WERI-Rb-1 (cell line): ENCODE data around the gene ANKRD60.

Source experiments
- DNase-seq: peaks from one replicate; pipeline ENCODE4 v3.0.0-alpha.2; 2020
- H3K27ac ChIP-seq: fragments of 250-450 bp; sonication (Bioruptor Pico); 2 replicates; pipeline ENCODE4 v1.5.1; 2020; ENCODE audit warnings: mild to moderate bottlenecking, moderate library complexity
- H3K27me3 ChIP-seq: fragments of 250-450 bp; sonication (Bioruptor Pico); 2 replicates; pipeline ENCODE4 v1.5.1; 2021; ENCODE audit warnings: mild to moderate bottlenecking, low read depth, moderate library complexity; ENCODE audit not compliant: insufficient read depth, severe bottlenecking
- H3K36me3 ChIP-seq: fragments of 250-450 bp; sonication (Bioruptor Pico); 2 replicates; pipeline ENCODE4 v1.5.1; 2020; ENCODE audit warnings: mild to moderate bottlenecking, moderate library complexity
- H3K4me3 ChIP-seq: 2 replicates; pipeline ENCODE4 v1.5.1; 2011; ENCODE audit warnings: low read depth, mild to moderate bottlenecking, control low read depth, low read length
- H3K9me3 ChIP-seq: fragments of 250-450 bp; sonication (Bioruptor Pico); 2 replicates; pipeline ENCODE4 v1.5.1; 2021; ENCODE audit warnings: mild to moderate bottlenecking, moderate library complexity; ENCODE audit not compliant: severe bottlenecking
- TF ChIP-seq, protein P1 (sequence below): IDR thresholded peaks from 2 replicates; pipeline ENCODE4 v1.5.1; 2011; ENCODE audit warnings: low read depth, mild to moderate bottlenecking, control low read depth, inconsistent platforms, low read length

Gene ANKRD60

DNA sequence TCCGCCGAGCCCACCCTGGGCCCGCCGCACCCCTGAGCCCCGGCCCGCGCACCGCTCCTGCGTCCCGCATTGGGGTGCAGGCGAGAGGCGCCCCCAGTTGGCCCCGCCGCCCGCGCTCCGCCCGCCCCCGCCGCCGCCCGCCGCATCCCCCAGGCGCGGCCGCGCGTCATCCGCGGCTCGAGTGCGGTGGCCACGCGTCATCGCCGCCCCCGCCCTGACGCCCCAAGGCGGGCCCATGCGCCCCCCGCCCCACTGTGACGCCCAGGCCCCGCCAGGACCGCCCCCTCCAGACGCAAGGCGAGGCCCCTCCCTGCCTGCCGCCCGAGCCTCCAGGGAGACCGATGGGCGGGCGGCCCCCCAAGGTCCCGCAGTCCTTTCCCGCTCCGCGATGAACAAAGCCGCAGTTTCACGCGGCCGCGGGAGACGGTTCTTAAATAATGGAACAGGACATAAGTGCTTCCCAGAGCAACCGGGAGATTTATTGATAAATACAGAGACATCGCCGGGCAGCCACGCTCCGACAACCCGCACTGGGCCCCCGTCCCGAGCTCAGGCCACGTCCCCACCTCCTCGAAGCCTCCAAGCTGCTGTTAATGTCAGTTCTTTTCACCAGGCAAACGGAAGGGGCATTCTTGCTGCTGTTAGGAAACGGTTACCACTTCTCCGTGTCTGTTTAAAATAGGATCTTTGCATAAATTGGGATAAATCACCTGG lies at the start of gene ANKRD60:
Gene ANKRD60, minus strand, starts transcription at position 170 of the 714 bp plus-strand sequence. Its CDS starts 0 bp downstream, at position 170.
- Histone ChIP-seq H3K4me3 (peak within 1 kb of the TSS; percentile 47), H3K9me3 (peaks cover 6% of the 10 kb centered on the region), H3K27ac (no peak within 1 kb of the TSS), H3K27me3 (peaks cover 83% of the 10 kb centered on the region), H3K36me3 (no peaks in the 10 kb centered on the region)
- peak; percentile 42 for DNase-seq
- TF ChIP-seq, protein P1, sequence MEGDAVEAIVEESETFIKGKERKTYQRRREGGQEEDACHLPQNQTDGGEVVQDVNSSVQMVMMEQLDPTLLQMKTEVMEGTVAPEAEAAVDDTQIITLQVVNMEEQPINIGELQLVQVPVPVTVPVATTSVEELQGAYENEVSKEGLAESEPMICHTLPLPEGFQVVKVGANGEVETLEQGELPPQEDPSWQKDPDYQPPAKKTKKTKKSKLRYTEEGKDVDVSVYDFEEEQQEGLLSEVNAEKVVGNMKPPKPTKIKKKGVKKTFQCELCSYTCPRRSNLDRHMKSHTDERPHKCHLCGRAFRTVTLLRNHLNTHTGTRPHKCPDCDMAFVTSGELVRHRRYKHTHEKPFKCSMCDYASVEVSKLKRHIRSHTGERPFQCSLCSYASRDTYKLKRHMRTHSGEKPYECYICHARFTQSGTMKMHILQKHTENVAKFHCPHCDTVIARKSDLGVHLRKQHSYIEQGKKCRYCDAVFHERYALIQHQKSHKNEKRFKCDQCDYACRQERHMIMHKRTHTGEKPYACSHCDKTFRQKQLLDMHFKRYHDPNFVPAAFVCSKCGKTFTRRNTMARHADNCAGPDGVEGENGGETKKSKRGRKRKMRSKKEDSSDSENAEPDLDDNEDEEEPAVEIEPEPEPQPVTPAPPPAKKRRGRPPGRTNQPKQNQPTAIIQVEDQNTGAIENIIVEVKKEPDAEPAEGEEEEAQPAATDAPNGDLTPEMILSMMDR: no peak

- TF ChIP-seq, protein P1: no peak
- Histone ChIP-seq H3K27ac (no peak overlapping the region), H3K27me3 (no peaks in the 10 kb centered on the region), H3K36me3 (no peaks in the 10 kb centered on the region), H3K4me3 (no peak overlapping the region), H3K9me3 (no peaks in the 10 kb centered on the region)
- DNase-seq: no peak
Measured at GRCh38 chr20:58277578-58278472, 49.4 kb upstream of the ANKRD60 start.

GRCh38 chr20:58277107-58277506 lies 48.7 kb upstream of the ANKRD60 start:
- no peak for DNase-seq
- Histone ChIP-seq H3K27ac (no peak overlapping the region), H3K9me3 (no peaks in the 10 kb centered on the region), H3K36me3 (no peaks in the 10 kb centered on the region), H3K4me3 (no peak overlapping the region), H3K27me3 (no peaks in the 10 kb centered on the region)
- TF ChIP-seq, protein P1: no peak

DNA sequence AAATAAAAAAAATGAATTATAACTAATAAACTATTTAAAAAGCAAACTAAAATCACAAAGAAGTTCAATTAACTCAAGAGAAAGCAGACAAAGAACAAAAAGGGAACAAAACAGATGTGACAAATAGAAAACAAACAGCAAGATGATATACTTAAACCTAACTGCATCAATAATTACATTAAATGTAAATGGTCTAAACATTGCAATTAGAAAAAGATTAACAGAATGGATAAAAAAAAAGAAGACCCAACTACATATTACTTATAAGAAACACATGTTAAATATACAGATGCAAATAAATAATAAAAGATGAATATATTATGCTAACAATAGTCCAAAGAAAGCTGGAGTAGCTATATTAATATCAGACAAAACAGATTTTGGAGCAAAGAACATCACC lies 45.9 kb upstream of the ANKRD60 start:
- no peak for DNase-seq
- no peaks in the 10 kb centered on the region for H3K27me3 ChIP-seq
- TF ChIP-seq, protein P1: no peak

GRCh38 chr20:58271606-58272351 lies 43.3 kb upstream of the ANKRD60 start:
- DNase-seq: no peak
- Histone ChIP-seq H3K4me3 (no peak overlapping the region), H3K9me3 (no peaks in the 10 kb centered on the region), H3K27ac (no peak overlapping the region), H3K27me3 (no peaks in the 10 kb centered on the region), H3K36me3 (no peaks in the 10 kb centered on the region)
- TF ChIP-seq, protein P1: no peak

More for the DNA sequence above, 45.9 kb upstream of the ANKRD60 start:
- H3K36me3 ChIP-seq: no peaks in the 10 kb centered on the region
- no peak overlapping the region for H3K4me3 ChIP-seq
- H3K27ac ChIP-seq: no peak overlapping the region
- no peaks in the 10 kb centered on the region for H3K9me3 ChIP-seq
